Ovary (tissue), 9 donors: ENCODE results near the gene MOCS1. TPM values are rescaled to one million over a fixed set of nuclear protein-coding genes. Genes with fewer than 3 reads are reported as not detected.

ENCODE experiments used
- DNase-seq, 5 donors: peaks; one replicate each; pipeline ENCODE4 v3.0.0-alpha.2; 2019 to 2020
- H3K27ac ChIP-seq, 2 donors: fragments of 200-600 bp; one replicate each; pipeline versions ENCODE4 v1.5.1 to v1.8.0; 2019 to 2022
- H3K27me3 ChIP-seq: fragments of 200-600 bp; one replicate; pipeline ENCODE4 v1.8.0; 2022
- H3K36me3 ChIP-seq: fragments of 200-600 bp; sonication (generic); one replicate; pipeline ENCODE4 v1.5.1; 2019
- H3K4me1 ChIP-seq: one replicate; pipeline ENCODE4 v1.8.1; 2013; ENCODE audit warnings: mild to moderate bottlenecking, moderate library complexity; ENCODE audit not compliant: insufficient read depth
- H3K4me3 ChIP-seq: fragments of 200-600 bp; sonication (generic); one replicate; pipeline ENCODE4 v1.5.1; 2017
- H3K9me3 ChIP-seq, 2 donors: fragments of 200-600 bp in 1 of 2; sonication (generic) in 1 of 2; one replicate each; pipeline versions ENCODE4 v1.5.1 to v1.8.1; 2013 to 2019; ENCODE audit warnings: mild to moderate bottlenecking in 1 of 2, moderate library complexity in 1 of 2
- EP300 ChIP-seq: sonication (generic); formaldehyde crosslinking; IDR thresholded peaks from one replicate; pipeline ENCODE4 v1.6.1; 2017; ENCODE audit warnings: antibody characterized with exemption
- POLR2A ChIP-seq: fragments of 450-650 bp; IDR thresholded peaks from one replicate; pipeline ENCODE4 v1.6.1; 2017; ENCODE audit warnings: antibody characterized with exemption, mild to moderate bottlenecking, moderate library complexity
- WGBS, 3 donors: extraction: QIAGEN DNeasy Blood & Tissue Kit in 1 of 3; methylation state at CpG; one replicate each; pipeline versions ENCODE4 v1.1.5 to v1.1.7; 2013 to 2017; 5-methylcytosine and 5-hydroxymethylcytosine counted together
- intact Hi-C, 4 donors: fragments of 100-400 bp; cut with DNase I; formaldehyde crosslinking; loops; one replicate each; pipeline versions ENCODE4 v1.11.0 to v1.15.1; 2022 to 2023
- polyA plus RNA-seq, 2 donors: library from polyadenylated mRNA; stranded (reverse); fragments of 200-250 nt in 1 of 2; fragments of 350-450 nt in 1 of 2; fragmentation: Illumina TruSeq in 1 of 2; extraction: RNeasy Lipid Tissue Mini Kit (QIAGEN cat#74804) in 1 of 2; gene quantifications; one replicate each; pipeline ENCODE4 v1.2.3, GENCODE V29; 2013 to 2014
- total RNA-seq, 7 donors: library from RNA; depleted of rRNA in 2 of 7; stranded (reverse); fragments of >200 nt in 2 of 7; fragmentation: NEBNext Ultra II Directional in 3 of 7; extraction: Animal tissue kit (Norgen Biotek cat#: 25700) in 3 of 7; gene quantifications; one replicate each; pipeline versions ENCODE4 v1.1.0 to v1.2.4, GENCODE V29; 2016 to 2023
- TF ChIP-seq, protein P1 (sequence below), 3 donors: fragments of 450-650 bp in 2 of 3; fragments of 200-600 bp in 1 of 3; IDR thresholded peaks; one replicate each; pipeline versions ENCODE4 v1.5.1 to v1.8.0; 2016 to 2022; ENCODE audit warnings: antibody characterized with exemption in 3 of 3, mild to moderate bottlenecking in 1 of 3
- donor health status: DM: no; HTN: no; CAD: no; lungs with moderate emphysema.
- donor health status: DM: no; HTN: no; CAD: no.
- donor health status: Bipolar disorder and iron deficiency.
- donor health status: DM: yes; HTN: yes; CAD: no.
- donor health status: DM: no; HTN: no; CAD: no.
- donor health status: DM: yes; HTN: yes; CAD: no.

Gene MOCS1
- total and polyA plus RNA-seq, 9 donors: 10.9 to 21.8 (median 16.7) TPM

DNA sequence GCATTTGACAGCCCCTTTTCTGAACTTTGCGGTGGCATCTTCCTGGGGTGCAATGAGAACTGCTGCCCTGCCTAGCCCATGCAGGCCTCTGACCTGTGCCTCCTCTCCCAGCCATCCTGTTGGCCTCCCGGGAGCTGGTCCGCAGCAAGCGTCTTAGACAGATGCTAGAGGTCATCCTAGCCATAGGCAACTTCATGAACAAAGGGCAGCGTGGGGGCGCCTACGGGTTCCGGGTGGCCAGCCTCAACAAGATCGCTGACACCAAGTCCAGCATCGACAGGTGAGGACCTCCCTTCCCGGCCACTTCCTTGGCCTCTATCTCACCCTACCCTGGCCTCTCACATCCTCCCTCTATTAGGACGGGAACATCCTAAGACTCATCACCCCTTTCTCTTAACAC lies 37.6 kb downstream of the MOCS1 start:
- Histone ChIP-seq H3K4me1 (no peaks in the 10 kb centered on the region), H3K27ac (no peak overlapping the region), H3K4me3 (no peak overlapping the region), H3K36me3 (no peaks in the 10 kb centered on the region), H3K9me3 (no peaks in the 10 kb centered on the region), H3K27me3 (no peaks in the 10 kb centered on the region)
- DNase-seq: peak in 1 of 5 donors; percentile 15
- 92 to 94% (median 93%) methylated on average over 12 of the region's 12 CpGs for WGBS, 3 donors
- no peak for TF ChIP-seq EP300
- TF ChIP-seq, protein P1, sequence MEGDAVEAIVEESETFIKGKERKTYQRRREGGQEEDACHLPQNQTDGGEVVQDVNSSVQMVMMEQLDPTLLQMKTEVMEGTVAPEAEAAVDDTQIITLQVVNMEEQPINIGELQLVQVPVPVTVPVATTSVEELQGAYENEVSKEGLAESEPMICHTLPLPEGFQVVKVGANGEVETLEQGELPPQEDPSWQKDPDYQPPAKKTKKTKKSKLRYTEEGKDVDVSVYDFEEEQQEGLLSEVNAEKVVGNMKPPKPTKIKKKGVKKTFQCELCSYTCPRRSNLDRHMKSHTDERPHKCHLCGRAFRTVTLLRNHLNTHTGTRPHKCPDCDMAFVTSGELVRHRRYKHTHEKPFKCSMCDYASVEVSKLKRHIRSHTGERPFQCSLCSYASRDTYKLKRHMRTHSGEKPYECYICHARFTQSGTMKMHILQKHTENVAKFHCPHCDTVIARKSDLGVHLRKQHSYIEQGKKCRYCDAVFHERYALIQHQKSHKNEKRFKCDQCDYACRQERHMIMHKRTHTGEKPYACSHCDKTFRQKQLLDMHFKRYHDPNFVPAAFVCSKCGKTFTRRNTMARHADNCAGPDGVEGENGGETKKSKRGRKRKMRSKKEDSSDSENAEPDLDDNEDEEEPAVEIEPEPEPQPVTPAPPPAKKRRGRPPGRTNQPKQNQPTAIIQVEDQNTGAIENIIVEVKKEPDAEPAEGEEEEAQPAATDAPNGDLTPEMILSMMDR (IDR thresholded peaks at IDR 0.05): no peak
- TF ChIP-seq POLR2A: no peak
- intact Hi-C loops: loop anchor here in 1 of 4 donors (10.0 kb wide), 1 partner anchor 522 kb away; no protein-coding TSS in a partner anchor

DNA sequence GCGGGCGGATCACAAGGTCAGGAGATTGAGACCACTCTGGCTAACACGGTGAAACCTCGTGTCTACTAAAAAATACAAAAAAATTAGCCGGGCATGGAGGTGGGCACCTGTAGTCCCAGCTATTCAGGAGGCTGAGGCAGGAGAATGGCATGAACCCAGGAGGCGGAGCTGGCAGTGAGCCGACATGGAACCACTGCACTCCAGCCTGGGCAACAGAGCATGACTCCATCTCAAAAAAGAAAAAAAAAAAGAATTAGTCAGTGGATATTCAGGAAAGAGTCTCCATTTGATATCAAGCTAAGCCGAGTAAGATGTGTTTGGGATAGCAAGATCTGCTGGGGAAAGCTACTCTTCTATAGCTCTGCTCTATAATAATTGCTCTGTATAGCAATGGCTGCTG lies 41.0 kb downstream of the MOCS1 start:
- intact Hi-C loops: loop anchor here in 2 of 4 donors (5.0 to 10.0 kb wide), 2 partner anchors 518 to 531 kb away; no protein-coding TSS in a partner anchor
- whole genome bisulfite sequencing, 3 donors: 85 to 91% (median 87%) methylated on average over 8 of the region's 8 CpGs
- no peak for DNase-seq
- Histone ChIP-seq H3K4me3 (no peak overlapping the region), H3K27ac (no peak overlapping the region), H3K4me1 (no peaks in the 10 kb centered on the region), H3K36me3 (no peaks in the 10 kb centered on the region), H3K9me3 (no peaks in the 10 kb centered on the region), H3K27me3 (no peaks in the 10 kb centered on the region)
- no peak for TF ChIP-seq POLR2A
- TF ChIP-seq, protein P1 (IDR thresholded peaks at IDR 0.05): no peak
- TF ChIP-seq EP300: no peak

DNA sequence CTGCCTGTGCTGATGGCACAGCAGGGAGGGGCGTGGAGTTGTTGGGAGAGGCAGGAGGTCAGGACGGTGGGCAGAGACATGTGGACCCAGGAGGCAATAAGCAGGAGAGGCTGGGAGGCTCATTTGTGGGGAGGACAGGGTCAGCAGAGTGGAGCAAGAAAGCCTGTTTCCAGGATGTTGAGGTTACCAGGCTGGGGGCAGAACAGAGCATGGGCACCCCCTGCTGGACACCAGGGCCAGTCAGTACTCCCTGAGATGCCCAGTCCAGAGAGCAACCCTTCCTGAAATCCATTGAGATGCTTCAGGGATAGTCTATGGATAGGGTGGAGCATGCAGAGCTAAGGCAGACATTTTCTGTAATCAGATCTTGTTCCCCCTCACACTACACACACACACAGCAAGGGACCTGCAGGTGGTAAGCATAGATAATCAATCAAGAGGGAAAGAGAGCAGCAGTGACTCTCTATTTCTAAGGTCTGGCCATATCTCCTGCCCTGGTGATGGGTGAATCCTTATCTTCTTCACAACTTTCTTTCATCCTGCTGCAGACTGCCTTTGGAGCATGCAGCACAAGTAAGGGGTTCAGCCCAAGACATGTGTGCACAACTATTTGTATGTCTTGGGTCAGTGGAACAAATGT lies 41.7 kb downstream of the MOCS1 start:
- Histone ChIP-seq H3K27me3 (no peaks in the 10 kb centered on the region), H3K4me3 (no peak overlapping the region), H3K9me3 (no peaks in the 10 kb centered on the region), H3K4me1 (peaks cover 5% of the 10 kb centered on the region), H3K36me3 (no peaks in the 10 kb centered on the region), H3K27ac (no peak overlapping the region)
- whole genome bisulfite sequencing, 3 donors: 58 to 74% (median 71%) methylated on average over 2 of the region's 2 CpGs
- intact Hi-C loops: loop anchor here in 3 of 4 donors (1.0 to 10.0 kb wide), 3 partner anchors 515 to 530 kb away; no protein-coding TSS in a partner anchor
- TF ChIP-seq, protein P1 (IDR thresholded peaks at IDR 0.05): peak; percentile 42 to 62 (median 46)
- no peak for TF ChIP-seq POLR2A
- peak; percentile 54 to 83 (median 69) for DNase-seq

DNA sequence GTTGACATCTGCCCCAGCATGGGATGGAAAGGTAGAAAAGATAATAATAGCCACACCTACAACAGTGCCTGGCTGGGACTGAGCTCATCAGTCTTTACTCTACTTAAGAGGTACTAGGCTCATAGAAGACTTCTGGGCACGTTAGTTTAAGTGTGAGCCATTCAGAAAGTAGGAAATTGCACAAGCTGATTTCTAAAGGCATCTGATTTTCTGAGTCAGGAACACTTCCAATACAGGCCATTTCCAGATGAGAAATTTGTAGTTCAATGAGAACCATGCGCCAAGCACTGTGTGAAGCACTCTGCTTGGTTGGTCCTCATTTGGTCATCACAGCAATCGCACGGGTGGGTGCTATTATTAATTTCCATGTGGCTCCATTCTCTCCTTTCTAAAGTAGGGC lies 42.3 kb downstream of the MOCS1 start:
- Histone ChIP-seq H3K27me3 (no peaks in the 10 kb centered on the region), H3K4me1 (peaks cover 8% of the 10 kb centered on the region), H3K9me3 (no peaks in the 10 kb centered on the region), H3K4me3 (no peak overlapping the region), H3K27ac (no peak overlapping the region), H3K36me3 (no peaks in the 10 kb centered on the region)
- intact Hi-C loops: loop anchor here in 3 of 4 donors (1.0 to 10.0 kb wide), 3 partner anchors 515 to 530 kb away; no protein-coding TSS in a partner anchor
- WGBS, 3 donors: 46 to 78% (median 68%) methylated on average over 4 of the region's 4 CpGs
- no peak for DNase-seq
- TF ChIP-seq, protein P1 (IDR thresholded peaks at IDR 0.05): no peak
- TF ChIP-seq POLR2A: no peak
- no peak for TF ChIP-seq EP300
